ENCODE data around the gene ICOSLG. TPM values are rescaled to one million over a fixed set of nuclear protein-coding genes. Genes with fewer than 3 reads are reported as not detected.
A peak's percentile ranks its signal among the peaks of the same experiment; 100 is the strongest.
"Not testable (repeated sequence)": the region's sequence is repeated elsewhere in the genome, so short reads cannot be mapped to it uniquely, and the experiment has no call there.

Gene ICOSLG
- 4.3 TPM for total RNA-seq

GRCh38 chr21:44240842-44241241, at the start of gene ICOSLG:
Gene ICOSLG, minus strand, starts transcription at chr21:44240943. Its CDS starts 126 bp downstream, at chr21:44240817.
- DNase-seq (ENCODE audit: low read depth in 2 of 3, low spot score in 2 of 3), result not testable (repeated sequence)

GRCh38 chr21:44289381-44290010, 48.8 kb upstream of the ICOSLG start:
- DNase-seq (ENCODE audit: low read depth in 2 of 3, low spot score in 2 of 3), result no peak

GRCh38 chr21:44288251-44289110, 47.7 kb upstream of the ICOSLG start:
- DNase-seq (ENCODE audit: low read depth in 2 of 3, low spot score in 2 of 3), result no peak

GRCh38 chr21:44286716-44287632, 46.2 kb upstream of the ICOSLG start:
- no peak for DNase-seq (ENCODE audit: low read depth in 2 of 3, low spot score in 2 of 3)

- no peak for DNase-seq (ENCODE audit: low read depth in 2 of 3, low spot score in 2 of 3)
Observed at GRCh38 chr21:44286086-44286715, 45.5 kb upstream of the ICOSLG start.

- peak in 1 of 3 donors; percentile 24 for DNase-seq (ENCODE audit: low read depth in 2 of 3, low spot score in 2 of 3)
Observed at GRCh38 chr21:44285138-44285992, 44.6 kb upstream of the ICOSLG start, which contains the start of gene AIRE. Gene AIRE, plus strand, starts transcription at chr21:44285876. Its CDS starts 131 bp downstream, at chr21:44286007.

- DNase-seq (ENCODE audit: low read depth in 2 of 3, low spot score in 2 of 3), result peak in 1 of 3 donors; percentile 51
Observed at GRCh38 chr21:44283948-44284347, 43.2 kb upstream of the ICOSLG start.

- DNase-seq (ENCODE audit: low read depth in 2 of 3, low spot score in 2 of 3), result not testable (repeated sequence)
Observed at GRCh38 chr21:44283211-44283785, 42.6 kb upstream of the ICOSLG start.

- no peak for DNase-seq (ENCODE audit: low read depth in 2 of 3, low spot score in 2 of 3)
Observed at GRCh38 chr21:44282370-44282769, 41.6 kb upstream of the ICOSLG start.

GRCh38 chr21:44281801-44282200, 41.1 kb upstream of the ICOSLG start:
- DNase-seq (ENCODE audit: low read depth in 2 of 3, low spot score in 2 of 3), result no peak

GRCh38 chr21:44279354-44280260, 38.9 kb upstream of the ICOSLG start:
- DNase-seq (ENCODE audit: low read depth in 2 of 3, low spot score in 2 of 3), result no peak

- DNase-seq (ENCODE audit: low read depth in 2 of 3, low spot score in 2 of 3), result no peak
Observed at GRCh38 chr21:44275041-44275440, 34.3 kb upstream of the ICOSLG start.

GRCh38 chr21:44273046-44273445, 32.3 kb upstream of the ICOSLG start:
- no peak for DNase-seq (ENCODE audit: low read depth in 2 of 3, low spot score in 2 of 3)

GRCh38 chr21:44272284-44272858, 31.6 kb upstream of the ICOSLG start:
- no peak for DNase-seq (ENCODE audit: low read depth in 2 of 3, low spot score in 2 of 3)

GRCh38 chr21:44271558-44272283, 31.0 kb upstream of the ICOSLG start:
- no peak for DNase-seq (ENCODE audit: low read depth in 2 of 3, low spot score in 2 of 3)

GRCh38 chr21:44269090-44269489, 28.3 kb upstream of the ICOSLG start:
- no peak for DNase-seq (ENCODE audit: low read depth in 2 of 3, low spot score in 2 of 3)

- peak in 2 of 3 donors; percentile 31 to 63 for DNase-seq (ENCODE audit: low read depth in 2 of 3, low spot score in 2 of 3)
Observed at GRCh38 chr21:44267655-44268142, 27.0 kb upstream of the ICOSLG start.

Data from hematopoietic multipotent progenitor cell (in vitro differentiated cells).